IPS DF 6.9 (cell line): ENCODE data around the gene FADS2.

Experiments used
- DNase-seq: peaks from one replicate; pipeline ENCODE4 v3.0.0-alpha.2; 2013; ENCODE audit warnings: low read depth, low spot score
- H3K27ac ChIP-seq: one replicate; pipeline ENCODE4 v1.5.1; 2013; ENCODE audit warnings: low read length, control low read depth
- H3K27me3 ChIP-seq: 2 replicates; pipeline ENCODE4 v1.6.1; 2013; ENCODE audit warnings: mild to moderate bottlenecking, low read length; ENCODE audit not compliant: control insufficient read depth, insufficient read depth
- H3K36me3 ChIP-seq: 2 replicates; pipeline ENCODE4 v1.6.1; 2013; ENCODE audit warnings: low read length; ENCODE audit not compliant: control insufficient read depth, insufficient read depth
- H3K4me1 ChIP-seq: 2 replicates; pipeline ENCODE4 v1.6.1; 2013; ENCODE audit warnings: low read length; ENCODE audit not compliant: control insufficient read depth, insufficient read depth
- H3K4me3 ChIP-seq: 2 replicates; pipeline ENCODE4 v1.5.1; 2013; ENCODE audit warnings: mild to moderate bottlenecking, low read length
- H3K9me3 ChIP-seq: 2 replicates; pipeline ENCODE4 v1.6.1; 2013; ENCODE audit warnings: low read length, inconsistent platforms; ENCODE audit not compliant: control insufficient read depth, insufficient read depth
- WGBS: extraction: QIAGEN DNeasy Blood & Tissue Kit; methylation state at CpG from one replicate; pipeline ENCODE4 v1.1.7; 2013; ENCODE audit warnings: mixed read lengths, missing lambda C conversion rate; ENCODE audit not compliant: insufficient read length, insufficient coverage; 5-methylcytosine and 5-hydroxymethylcytosine counted together

Gene FADS2

GRCh38 chr11:61862714-61863547 lies 34.8 kb downstream of the FADS2 start:
- DNase-seq, result no peak
- H3K36me3 ChIP-seq, result peaks cover 36% of the 10 kb centered on the region
- no peaks in the 10 kb centered on the region for H3K9me3 ChIP-seq
- no peak overlapping the region for H3K4me3 ChIP-seq
- no peak overlapping the region for H3K27ac ChIP-seq
- no peaks in the 10 kb centered on the region for H3K27me3 ChIP-seq
- no CpG with 5 or more reads among the region's 18 CpGs for WGBS
- no peaks in the 10 kb centered on the region; the same call in 1 of the 2 replicates for H3K4me1 ChIP-seq

DNA sequence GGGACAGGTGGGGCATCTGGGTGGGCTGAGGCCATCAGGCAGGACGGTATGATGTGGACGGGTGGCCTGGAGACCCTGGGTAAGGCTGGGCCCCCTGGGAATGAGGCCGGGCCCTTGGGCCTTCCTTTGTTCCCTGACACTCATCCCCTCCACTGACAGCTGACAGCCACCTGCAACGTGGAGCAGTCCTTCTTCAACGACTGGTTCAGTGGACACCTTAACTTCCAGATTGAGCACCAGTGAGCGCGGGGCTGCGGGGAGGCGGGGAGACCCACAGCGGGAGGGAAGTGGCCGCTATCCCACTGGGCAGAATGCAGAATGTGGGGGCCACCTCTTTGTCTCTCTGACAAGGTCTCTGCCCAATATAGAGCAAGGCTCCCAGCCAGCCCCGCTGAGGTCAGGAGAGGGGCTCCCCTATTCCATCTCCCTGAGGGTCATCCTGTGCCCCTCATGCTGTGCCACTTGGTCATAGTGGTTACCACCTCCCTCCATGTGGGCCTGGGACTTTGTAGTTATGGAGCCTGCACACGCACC lies 35.5 kb downstream of the FADS2 start:
- no peak for DNase-seq
- no peak overlapping the region for H3K4me3 ChIP-seq
- H3K4me1 ChIP-seq, result no peaks in the 10 kb centered on the region; the same call in 1 of the 2 replicates
- no peak overlapping the region for H3K27ac ChIP-seq
- H3K9me3 ChIP-seq, result no peaks in the 10 kb centered on the region
- no peaks in the 10 kb centered on the region for H3K27me3 ChIP-seq
- H3K36me3 ChIP-seq, result peaks cover 36% of the 10 kb centered on the region
- no CpG with 5 or more reads among the region's 13 CpGs for WGBS

GRCh38 chr11:61864814-61865775 lies 37.0 kb downstream of the FADS2 start:
- no peak for DNase-seq
- Histone ChIP-seq H3K4me3 (no peak overlapping the region), H3K9me3 (no peaks in the 10 kb centered on the region), H3K27ac (no peak overlapping the region), H3K36me3 (peaks cover 32% of the 10 kb centered on the region), H3K4me1 (peaks cover 2% of the 10 kb centered on the region; the same call in 1 of the 2 replicates), H3K27me3 (no peaks in the 10 kb centered on the region)
- WGBS, result no CpG with 5 or more reads among the region's 20 CpGs

DNA sequence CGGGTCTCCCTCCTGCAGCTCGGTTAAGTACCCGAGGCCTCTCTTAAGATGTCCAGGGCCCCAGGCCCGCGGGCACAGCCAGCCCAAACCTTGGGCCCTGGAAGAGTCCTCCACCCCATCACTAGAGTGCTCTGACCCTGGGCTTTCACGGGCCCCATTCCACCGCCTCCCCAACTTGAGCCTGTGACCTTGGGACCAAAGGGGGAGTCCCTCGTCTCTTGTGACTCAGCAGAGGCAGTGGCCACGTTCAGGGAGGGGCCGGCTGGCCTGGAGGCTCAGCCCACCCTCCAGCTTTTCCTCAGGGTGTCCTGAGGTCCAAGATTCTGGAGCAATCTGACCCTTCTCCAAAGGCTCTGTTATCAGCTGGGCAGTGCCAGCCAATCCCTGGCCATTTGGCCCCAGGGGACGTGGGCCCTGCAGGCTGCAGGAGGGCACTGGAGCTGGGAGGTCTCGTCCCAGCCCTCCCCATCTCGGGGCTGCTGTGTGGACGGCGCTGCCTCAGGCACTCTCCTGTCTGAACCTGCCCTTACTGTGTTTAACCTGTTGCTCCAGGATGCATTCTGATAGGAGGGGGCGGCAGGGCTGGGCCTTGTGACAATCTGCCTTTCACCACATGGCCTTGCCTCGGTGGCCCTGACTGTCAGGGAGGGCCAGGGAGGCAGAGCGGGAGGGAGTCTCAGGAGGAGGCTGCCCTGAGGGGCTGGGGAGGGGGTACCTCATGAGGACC lies 38.3 kb downstream of the FADS2 start:
- no peak overlapping the region for H3K4me3 ChIP-seq
- H3K36me3 ChIP-seq, result peaks cover 26% of the 10 kb centered on the region
- no CpG with 5 or more reads among the region's 18 CpGs for WGBS
- H3K27ac ChIP-seq, result no peak overlapping the region
- no peak for DNase-seq
- no peaks in the 10 kb centered on the region for H3K27me3 ChIP-seq
- peaks cover 3% of the 10 kb centered on the region for H3K4me1 ChIP-seq
- no peaks in the 10 kb centered on the region for H3K9me3 ChIP-seq

DNA sequence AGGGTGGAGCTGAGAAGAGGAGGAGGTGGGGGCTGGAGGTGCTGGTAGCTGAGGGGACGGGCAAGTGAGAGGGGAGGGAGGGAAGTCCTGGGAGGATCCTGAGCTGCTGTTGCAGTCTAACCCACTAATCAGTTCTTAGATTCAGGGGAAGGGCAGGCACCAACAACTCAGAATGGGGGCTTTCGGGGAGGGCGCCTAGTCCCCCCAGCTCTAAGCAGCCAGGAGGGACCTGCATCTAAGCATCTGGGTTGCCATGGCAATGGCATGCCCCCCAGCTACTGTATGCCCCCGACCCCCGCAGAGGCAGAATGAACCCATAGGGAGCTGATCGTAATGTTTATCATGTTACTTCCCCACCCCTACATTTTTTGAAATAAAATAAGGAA lies 38.9 kb downstream of the FADS2 start:
- H3K9me3 ChIP-seq, result no peaks in the 10 kb centered on the region
- peaks cover 24% of the 10 kb centered on the region for H3K36me3 ChIP-seq
- H3K4me1 ChIP-seq, result peaks cover 3% of the 10 kb centered on the region
- no peak overlapping the region for H3K27ac ChIP-seq
- DNase-seq, result no peak
- no CpG with 5 or more reads among the region's 6 CpGs for WGBS
- H3K4me3 ChIP-seq, result no peak overlapping the region
- no peaks in the 10 kb centered on the region for H3K27me3 ChIP-seq

DNA sequence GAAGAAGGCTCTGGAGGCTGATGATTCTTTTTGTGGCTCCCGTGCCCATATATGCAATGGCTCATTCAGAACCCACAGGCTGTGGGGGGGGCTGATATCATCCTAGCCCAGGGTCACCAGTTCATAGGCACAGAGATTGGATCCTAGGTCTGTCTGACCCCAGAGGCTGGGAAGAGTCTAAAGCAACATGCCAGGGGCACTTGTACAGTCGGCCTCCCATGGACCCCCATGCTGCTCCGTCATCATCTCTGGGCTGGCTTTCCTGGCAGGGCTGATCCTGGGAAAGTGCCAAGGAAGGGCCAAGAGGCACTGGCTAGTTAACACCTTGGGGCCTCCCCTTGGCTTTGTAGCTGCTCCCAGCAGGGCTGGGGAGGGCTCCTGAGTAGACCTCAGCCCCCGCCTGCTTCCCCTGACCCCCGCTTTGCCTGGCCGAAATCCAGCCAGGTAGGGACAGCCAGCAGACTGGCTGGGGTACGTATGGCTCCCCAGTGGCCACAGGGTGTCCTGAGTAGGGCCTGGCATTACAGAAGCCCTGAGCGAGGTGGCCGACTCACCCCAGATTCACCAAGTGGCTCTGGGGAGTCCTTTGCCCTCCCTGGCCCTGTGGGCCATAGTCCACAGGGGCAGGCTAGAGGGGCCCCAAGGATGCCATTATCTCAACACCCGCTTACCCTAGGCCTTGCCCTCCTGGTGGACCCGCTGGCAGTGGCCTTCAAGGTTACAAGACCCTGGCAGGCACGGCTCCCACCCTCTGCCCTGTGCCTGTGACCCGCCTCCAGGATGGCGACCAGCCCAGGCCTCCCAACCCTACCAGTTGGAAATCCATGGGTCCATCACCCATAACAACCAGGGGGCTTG lies 40.7 kb downstream of the FADS2 start:
- H3K4me3 ChIP-seq, result no peak overlapping the region
- no peak for DNase-seq
- peaks cover 12% of the 10 kb centered on the region for H3K36me3 ChIP-seq
- H3K4me1 ChIP-seq, result peaks cover 3% of the 10 kb centered on the region
- no peaks in the 10 kb centered on the region for H3K9me3 ChIP-seq
- no CpG with 5 or more reads among the region's 14 CpGs for WGBS
- no peak overlapping the region for H3K27ac ChIP-seq
- no peaks in the 10 kb centered on the region for H3K27me3 ChIP-seq

GRCh38 chr11:61869429-61869707 lies 41.3 kb downstream of the FADS2 start:
- WGBS, result no CpG with 5 or more reads among the region's 4 CpGs
- no peak overlapping the region for H3K27ac ChIP-seq
- peaks cover 10% of the 10 kb centered on the region for H3K36me3 ChIP-seq
- DNase-seq, result no peak
- H3K4me1 ChIP-seq, result peaks cover 4% of the 10 kb centered on the region
- H3K27me3 ChIP-seq, result no peaks in the 10 kb centered on the region
- H3K4me3 ChIP-seq, result no peak overlapping the region
- no peaks in the 10 kb centered on the region for H3K9me3 ChIP-seq

- Histone ChIP-seq H3K4me1 (peaks cover 5% of the 10 kb centered on the region), H3K27me3 (no peaks in the 10 kb centered on the region), H3K27ac (no peak overlapping the region), H3K36me3 (peaks cover 9% of the 10 kb centered on the region), H3K9me3 (no peaks in the 10 kb centered on the region), H3K4me3 (no peak overlapping the region)
- no CpG with 5 or more reads among the region's 21 CpGs for WGBS
- DNase-seq, result no peak
These were observed 41.8 kb downstream of the FADS2 start for GRCh38 chr11:61869708-61870451.

GRCh38 chr11:61870541-61871031 lies 42.5 kb downstream of the FADS2 start:
- DNase-seq, result no peak
- no peaks in the 10 kb centered on the region for H3K27me3 ChIP-seq
- peaks cover 5% of the 10 kb centered on the region for H3K4me1 ChIP-seq
- WGBS, result no CpG with 5 or more reads among the region's 10 CpGs
- no peak overlapping the region for H3K4me3 ChIP-seq
- H3K27ac ChIP-seq, result no peak overlapping the region
- peaks cover 3% of the 10 kb centered on the region; the same call in 1 of the 2 replicates for H3K36me3 ChIP-seq
- no peaks in the 10 kb centered on the region for H3K9me3 ChIP-seq
